Measurements from ENCODE around the gene VWA5B1.
A peak's percentile ranks its signal among the peaks of the same experiment; 100 is the strongest.

VWA5B1 gene

DNA sequence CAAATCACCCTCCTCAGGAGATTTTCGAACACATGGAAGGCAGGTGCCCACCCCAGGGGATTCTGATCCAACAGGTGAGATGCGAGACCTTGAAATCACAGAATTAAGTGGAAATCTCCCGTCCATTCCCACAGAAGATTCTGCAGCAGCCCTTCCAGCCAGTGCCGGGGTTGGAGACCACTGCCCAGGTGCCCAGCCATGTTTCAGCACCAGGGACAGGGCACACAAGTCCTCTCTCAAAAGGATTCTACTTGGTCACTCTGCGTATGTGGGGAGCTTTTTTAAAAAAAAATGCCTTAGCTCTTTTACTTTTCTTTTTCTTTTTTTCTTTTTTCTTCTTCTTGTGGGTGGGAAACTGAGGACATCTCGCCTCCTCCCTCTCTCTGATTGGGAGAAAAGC is 80.7 kb downstream of the VWA5B1 start:
- DNase-seq: no peak

DNA sequence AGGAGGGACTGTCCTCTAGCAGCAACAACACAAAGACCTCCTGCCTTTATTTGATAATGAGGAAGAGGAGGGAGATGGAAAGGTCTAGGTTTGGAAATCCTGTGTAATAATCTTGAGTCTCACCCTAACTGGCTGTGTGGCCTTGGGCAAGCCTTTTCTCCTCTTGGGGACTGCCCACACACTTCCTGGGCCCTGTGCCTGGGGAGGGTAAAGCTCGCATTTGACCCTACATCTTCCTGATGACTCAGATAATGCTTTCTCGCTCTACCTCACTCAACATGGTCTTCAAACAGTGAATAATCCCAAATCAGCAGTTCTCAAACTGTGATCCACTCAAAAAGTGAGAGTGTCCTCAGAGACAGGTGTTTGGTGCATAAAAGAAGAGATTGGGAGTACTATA is 81.2 kb downstream of the VWA5B1 start:
- no peak for DNase-seq

DNA sequence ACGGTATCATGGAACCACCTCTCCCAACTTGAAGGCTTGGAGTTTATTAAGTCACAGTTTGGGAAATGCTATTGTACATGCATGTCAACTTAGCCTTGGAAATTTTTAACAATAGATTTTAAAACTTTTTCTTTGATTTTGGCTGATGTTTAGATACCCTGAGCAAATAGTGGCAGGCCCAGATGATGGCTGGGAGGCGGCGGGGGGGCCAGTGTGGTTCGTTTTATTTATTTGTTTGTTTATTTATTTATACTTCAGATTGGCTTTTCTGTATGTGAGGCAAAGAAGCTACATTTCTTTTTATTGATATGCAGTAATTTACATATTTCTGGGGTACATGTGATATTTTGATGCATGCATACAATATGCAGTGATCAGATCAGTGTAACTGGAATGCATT is 82.0 kb downstream of the VWA5B1 start:
- no peak for DNase-seq

DNA sequence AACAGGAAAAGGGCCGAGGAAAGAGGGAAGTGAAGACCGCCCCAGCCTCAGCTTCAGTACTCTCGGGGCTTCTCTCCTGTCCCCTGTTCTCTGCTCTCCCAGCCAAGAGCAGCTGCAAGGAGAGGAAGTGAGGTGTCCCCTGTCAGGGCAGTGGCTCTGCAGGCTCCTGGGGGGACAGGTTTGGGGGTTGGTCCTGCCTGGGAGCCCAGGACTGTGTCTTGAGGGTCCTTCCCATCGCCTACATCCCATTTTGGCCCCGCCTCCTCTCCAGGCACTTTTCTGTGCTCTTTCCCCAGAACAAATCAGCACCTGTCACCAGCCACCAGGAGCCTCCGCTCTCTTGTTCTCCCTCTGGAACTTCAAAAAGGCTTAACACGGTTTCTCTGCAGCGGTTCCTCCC is 82.6 kb downstream of the VWA5B1 start:
- DNase-seq: no peak

DNA sequence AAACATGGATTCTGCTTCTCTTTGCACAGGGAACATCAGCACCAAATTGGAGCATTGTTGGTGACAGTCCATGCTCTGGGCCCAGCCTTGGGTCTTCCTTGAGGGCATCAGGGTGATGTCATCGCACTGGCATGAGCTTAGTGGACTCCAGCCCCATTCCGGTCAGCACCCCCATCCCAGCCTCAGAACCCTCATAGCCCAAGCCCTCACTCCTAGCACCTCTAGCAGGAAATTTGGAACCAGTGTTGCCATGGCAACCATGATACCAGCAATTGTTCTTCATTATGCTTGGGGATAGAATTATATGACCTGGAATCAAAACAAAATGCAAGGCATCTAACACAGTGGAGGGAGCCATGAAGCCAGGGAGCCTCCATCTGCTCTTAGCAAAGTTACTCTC is 83.1 kb downstream of the VWA5B1 start:
- no peak for DNase-seq

DNA sequence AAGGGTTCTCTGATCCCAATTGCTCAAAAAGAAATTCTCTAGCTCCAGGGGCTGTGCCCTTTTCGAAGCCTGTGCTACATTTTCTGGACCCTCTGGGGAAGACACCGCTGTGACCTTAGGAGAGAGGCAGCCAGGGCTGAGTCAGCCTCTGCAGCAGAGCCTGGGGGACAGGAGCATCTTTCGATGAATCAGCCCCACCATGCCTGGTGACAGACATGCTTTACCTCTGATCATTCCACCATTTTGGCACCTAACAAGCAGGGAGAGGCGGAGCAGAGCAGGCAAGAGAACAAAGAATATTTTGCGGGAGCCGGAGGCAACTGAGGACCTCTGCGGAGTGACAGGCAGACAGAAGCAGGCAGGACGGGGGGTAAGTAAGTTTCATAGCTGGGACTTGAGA is 84.9 kb downstream of the VWA5B1 start:
- DNase-seq: no peak

DNA sequence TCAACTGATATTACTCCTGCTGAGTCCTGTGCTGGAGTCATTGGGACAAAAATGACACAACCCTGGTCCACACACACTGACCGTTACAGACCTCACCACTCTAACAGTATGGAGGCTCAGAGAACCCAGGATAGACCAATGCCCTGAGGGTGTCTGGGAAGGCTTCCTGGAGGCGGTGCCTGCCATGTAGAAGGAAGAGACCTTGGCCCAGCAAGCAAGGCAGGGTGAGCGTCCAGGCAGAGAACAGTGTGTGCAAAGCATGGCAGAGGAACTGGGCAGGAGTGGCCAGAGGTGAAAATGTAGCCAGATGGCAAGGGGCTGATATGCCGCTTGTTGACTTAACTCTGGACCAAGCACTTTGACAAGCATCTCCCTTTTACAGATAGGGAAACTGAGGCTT is 85.5 kb downstream of the VWA5B1 start:
- no peak for DNase-seq

DNA sequence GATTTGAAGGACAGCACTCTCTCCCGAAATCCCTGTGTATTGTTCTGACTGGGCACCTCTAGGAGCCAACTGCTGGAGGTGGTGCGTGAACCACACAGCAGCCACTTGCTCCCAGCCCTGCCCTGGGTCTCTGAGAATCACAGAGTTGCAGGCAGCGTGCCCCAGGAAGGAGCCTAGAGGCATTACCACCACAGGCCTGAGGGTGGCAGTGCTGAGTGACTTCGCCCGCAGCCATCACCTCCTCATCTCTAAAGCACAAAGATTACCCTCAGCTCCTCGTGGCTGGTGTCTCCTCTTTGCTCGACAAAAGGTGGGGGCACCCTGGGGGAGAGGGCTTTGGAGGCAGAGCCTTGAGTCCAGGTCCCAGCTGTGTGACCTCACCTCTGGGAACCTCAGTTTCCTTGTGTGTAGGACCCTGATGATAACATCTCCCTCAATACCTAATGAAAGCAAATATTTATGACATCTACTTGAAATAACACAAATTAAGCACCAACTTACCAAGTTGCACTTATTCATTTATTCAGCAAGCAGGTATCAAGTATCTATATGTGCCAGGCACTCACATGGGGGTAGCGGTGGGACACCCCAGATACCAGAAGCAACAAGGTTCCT is 86.3 kb downstream of the VWA5B1 start:
- peak; percentile 75 for DNase-seq

DNA sequence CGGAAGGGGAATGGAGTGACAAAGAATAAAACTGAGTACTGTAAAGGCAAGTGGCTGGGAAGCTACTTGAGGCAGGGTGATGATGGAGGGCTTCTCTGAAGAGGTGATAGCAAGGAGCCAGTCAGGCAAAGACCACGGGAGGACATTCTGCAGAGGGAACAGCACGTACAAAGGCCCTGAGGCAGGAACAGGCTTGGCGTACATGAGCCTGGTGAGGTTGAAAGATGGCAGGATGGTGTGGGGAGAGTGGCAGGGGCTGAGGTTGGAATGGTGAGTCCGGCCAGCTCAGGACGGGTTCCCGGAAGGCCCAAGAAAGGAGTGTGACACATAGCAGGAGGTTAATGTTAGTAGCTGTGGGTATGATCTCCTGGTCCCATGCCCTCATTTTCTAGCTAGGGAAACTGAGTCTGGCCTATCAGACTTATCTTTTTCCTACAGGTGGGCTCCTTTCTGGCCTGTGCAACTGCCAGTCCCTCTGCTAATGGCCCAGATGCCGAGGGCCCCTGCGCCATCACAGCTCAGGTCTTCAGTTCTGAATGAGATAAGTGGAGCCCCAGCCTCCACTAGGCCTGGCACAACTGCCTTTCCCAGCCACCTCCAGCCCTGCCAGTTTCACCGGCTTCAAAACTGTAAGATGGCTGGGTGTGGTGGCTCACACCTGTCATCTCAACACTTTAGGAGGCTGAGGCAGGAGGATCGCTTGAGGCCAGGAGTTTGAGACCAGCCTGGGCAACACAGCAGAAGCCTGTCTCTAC is 87.0 kb downstream of the VWA5B1 start:
- DNase-seq: no peak

DNA sequence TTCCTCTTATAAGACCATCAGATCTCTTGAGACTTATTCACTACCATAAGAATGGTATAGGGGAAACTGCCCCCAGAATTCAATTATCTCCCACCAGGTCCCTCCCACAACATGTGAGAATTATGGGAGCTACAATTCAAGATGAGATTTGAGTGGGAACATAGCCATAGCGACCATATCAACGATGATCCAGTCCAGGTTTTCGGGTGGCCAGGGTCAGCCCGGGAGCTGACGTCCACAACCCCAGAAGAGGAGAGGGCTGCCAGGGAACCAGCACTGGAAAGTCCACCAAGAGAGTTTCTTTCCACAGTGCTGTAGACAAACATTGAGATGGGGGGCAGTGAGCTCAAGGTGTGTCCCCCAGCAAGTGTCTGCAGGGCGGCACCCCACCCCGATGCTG is 88.4 kb downstream of the VWA5B1 start:
- DNase-seq: no peak

DNA sequence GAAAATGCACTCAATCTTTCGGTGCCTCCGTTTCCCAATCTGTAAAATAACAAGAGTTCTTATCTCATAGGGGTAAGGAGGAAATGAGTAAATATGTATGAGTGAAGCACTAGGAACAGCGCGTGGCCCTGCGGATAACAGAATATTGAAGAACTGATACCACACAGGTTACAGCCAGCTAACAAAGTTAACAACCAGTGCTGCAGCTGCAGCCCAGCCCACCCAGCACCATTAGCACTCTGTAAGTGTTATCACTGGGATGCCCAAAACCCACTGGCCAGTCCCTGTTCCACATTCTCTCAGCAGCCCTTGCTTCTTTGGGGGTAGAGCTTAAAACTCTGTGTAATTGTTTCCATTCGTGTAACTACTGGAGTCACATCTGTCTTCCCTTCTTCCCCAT is 89.5 kb downstream of the VWA5B1 start:
- DNase-seq: no peak

DNA sequence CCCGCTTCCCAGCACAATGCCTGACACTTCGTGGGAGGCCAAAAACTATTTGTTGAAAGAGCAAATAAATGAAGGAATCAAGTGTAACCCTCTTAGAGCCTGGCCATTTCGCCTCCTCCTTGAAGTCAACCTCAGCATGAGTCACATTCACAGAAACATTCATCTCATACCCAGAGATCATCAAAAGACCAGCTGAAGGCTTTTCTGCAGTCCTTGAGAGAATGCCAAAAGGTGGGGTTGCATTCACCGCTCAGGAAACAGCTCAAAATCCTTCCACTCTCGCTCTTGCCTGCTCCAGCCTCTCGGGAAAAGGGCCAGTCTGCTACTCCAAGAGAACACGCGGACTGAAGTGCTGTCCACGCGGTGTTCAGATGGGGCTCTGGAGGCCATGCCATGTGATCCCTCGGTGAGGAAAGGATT is 90.0 kb downstream of the VWA5B1 start:
- no peak for DNase-seq

DNA sequence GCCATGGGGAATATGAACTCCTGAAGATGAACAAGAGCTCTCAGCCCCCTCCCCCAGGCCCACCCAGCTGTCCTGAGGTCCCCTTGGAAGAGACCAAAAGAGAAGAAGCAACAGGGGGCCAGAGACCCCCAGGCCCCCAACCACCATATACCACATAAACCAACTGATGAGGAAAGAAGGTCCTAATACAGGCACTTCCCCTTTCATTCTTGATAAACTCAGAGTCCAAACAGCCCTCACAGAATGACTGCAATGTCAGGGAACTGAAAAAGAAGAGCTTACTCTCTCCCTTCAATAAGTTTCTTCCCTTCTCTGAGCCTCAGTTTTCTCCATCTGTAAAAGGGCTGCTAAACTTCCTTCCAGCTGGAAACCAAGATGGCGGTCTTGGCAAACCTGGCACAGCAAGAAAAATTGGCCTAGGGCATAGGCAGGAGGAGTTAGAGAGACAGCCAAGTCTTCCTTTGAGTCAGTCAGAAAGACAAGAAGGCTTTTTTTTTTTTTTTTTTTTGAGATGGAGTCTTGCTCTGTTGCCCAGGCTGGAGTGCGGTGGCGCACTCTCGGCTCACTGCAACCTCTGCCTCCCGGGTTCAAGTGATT is 90.5 kb downstream of the VWA5B1 start:
- DNase-seq: no peak

DNA sequence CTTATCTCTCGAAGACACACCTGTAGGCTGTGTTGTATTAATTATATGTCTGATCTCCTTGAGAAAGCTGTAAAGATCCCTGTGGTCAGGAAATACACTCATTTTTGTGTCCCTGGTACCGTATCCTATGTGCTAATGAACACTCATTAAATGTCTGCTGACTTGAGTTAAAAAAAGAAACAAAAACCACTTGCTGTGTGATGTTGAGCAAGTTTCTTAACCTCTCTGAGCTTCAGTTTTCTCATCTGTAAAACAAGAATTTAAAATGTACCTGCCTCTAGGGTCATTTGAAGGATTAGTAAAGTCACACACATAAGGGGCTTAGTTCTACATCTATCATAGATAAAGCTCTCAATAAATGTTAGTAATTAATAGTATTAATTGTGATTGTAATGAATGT is 91.3 kb downstream of the VWA5B1 start:
- no peak for DNase-seq

DNA sequence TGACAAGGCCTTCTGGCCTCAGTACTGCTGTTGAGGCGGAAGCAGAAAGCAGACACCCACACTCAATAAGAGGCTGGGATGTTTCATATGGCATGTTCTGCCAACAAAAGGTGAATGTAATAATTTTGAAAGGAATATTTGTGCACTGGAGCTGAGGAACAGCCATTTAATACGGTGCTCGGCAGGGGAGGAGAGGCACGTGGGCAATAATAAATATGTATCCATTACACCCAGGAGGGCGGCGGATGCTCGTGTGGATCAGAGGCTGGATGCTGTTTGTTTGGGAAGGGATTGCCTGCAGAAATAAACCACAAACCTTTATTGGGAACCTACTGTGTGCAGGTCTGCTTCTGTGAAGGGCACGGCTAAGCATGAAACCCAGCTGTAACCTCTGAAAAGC is 92.0 kb downstream of the VWA5B1 start:
- no peak for DNase-seq

DNA sequence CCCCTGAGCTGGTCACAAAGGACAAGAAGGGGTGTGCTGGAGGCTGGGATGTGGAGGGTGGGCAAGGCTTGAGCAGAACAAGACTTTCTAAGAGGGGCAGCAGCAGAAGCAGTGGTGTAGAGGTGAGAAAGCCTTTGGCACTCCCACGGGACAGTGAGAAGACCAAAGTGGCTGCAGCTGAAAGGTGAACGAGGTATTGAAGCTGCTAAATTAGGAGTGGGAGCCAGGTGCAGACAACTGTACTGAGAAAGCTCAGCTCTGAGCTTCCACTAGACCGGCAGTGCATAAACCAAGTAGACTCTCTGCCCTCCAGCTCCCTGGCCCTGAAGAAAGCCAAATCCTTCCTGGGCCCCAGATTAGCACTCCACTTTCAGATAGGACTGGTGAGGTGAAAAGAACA is 93.0 kb downstream of the VWA5B1 start:
- DNase-seq: no peak

DNA sequence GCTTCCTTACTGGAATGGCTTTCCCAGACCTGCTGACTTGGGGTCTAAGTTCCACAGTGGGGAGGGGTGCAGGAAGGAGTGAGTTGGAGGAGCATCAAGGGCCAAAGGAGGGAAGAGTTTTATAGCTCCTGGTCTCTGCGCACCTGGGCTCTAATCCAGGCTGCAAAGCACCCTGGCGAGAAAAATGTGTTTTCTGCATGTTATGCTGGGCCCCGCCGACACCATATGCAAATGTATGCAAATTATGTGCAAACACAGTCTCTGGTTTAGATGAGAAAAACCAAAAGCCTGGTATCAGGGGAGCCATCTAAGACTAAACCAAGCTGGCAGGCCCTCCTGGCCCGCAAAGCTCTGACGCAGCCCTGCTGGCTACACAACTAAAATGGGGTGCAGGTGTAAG is 95.0 kb downstream of the VWA5B1 start:
- DNase-seq: no peak

DNA sequence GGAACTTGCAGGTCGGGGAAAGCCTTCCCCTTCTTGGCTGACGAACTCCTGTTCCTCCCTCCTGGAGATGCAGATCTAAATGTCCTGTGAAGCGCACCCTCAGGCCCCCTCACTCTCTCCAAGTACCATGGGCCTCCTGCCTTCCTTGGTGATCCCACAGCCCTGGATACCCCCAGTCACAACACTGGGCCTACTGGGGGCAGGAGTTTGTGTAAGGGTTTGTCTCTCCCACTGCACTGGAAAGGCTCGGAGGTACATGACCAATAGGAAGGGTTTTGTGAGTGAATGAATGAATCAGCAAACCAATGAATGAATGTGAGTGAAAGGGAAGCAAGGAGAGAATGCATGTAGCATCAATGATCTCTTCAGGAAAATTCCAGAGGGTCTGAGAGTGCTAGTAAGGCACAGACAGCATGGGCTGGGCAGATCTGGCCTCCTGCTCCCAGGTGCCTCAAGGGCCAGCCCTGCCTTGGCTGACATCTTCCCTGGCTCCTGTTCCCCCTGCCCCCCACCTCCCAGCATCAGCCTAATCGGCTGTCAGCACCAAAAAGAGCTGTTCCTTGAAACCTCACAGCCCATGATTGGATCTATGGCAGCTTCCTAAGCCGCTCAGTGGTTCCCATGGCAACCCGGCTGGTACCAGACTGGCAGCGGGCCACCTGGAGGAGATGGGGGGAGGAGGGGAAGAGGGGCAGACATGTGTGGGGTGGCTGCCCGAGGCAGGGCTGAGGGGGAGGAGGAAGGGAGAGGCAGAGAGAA is 95.8 kb downstream of the VWA5B1 start:
- no peak for DNase-seq

DNA sequence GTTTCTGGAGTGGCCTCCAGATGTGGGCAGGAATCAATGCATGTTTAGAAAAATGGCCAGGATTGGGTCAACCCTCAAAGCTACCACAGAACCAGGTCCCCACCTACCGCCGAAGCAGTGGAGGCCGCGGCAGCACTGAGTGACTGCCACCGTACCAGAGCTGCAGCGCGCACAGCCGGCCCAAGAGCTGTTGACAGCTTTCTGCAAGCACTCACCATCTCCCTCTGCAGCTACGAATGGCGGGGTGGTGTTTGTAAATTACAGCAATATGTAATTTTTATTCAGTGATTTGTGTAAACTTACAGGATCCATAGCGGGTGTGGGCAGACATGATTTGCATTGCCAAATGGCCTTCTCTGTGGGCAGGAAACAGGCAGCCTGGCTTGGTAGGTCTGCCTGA is 98.9 kb downstream of the VWA5B1 start:
- no peak for DNase-seq

DNA sequence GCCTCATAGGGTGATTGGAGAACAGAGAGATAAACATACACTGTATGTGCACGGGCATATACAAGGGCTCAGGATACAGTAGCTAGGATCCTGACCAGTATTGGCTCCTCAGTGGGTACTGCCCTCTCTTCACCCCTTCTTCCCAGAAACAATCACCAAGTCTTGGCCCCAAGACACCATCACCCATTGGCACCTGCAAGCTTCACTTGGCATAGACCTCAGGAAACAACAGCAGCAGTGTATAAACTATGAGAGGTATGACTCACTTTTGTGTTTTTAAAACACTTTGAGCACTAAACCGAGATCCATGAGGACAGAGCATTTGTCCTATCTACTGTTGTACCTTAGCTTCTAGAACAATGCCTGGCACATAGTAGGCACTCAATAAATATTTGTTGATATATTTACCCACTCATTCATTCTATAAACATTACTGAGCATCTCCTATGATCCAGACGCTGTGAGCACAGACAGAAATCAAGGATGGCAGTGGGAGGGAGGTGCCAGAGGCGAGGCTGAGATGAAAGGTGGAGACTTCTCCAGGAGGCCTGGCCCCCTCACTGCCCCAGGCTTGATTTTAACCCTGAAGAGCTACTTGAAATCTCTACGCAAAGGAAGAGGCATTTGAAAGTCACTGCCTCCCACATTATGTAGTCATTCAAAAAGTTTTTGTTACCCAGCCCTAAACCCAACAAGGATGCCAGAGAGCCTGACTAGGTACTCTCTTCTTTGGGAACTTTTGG is 100.1 kb downstream of the VWA5B1 start:
- DNase-seq: no peak

DNA sequence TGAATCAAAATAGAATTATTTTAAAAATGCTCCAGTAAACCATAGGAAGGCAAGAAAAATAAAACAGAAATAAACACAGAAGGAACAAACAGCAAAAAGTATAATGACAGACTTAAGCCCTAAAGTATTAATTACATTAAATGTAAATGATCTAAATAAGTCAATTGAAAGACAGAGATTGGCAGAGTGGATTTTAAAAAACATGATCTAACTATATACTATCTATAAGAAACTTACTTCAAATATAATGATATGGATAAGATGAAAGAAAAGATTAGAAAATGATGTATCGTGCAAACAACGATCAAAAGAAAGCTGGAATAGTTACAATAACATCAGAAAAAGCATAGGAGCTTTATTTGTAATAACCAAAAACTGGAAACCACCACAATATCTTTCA is 104.6 kb downstream of the VWA5B1 start:
- DNase-seq: no peak

DNA sequence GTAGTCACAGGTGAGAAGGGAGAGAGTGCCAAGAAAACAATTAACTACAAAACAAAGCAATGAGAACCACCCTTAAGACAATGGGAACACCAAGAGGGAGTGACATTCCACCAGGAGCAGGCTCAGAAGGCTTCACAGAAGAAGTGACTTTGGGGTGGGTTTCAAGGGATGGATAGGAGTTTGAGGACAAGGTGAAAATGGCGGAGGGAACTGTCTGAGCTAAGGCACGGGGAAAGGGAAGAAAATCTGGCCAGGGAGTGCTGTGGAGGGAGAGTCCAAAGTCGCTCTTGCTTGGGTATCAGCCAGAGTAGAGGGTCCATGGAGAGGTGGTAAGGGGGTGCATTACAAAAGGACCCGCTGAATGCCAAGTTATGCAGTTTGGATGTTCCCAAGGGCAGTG is 108.1 kb downstream of the VWA5B1 start:
- no peak for DNase-seq

DNA sequence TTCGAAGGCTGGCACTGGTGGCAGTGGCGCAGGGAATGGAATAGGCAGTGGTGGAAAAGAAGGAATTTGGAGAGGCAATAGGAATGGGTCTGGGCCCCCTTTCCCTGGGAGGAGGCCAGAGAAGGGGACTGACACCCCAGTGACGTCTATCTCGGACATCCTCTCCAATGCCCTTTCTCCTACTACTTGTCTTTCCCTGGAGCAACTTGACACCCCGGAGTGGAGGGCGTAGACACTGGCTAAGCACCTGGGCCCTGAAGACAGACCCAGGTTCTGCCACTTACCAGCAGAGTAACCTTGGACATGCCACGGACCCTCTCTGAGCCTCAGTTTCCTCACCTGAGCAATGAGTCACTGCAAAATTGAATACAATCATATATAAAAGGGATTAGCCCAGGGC is 108.5 kb downstream of the VWA5B1 start:
- DNase-seq: no peak

All from stimulated activated CD4-positive, alpha-beta T cell treated with anti-CD3 and anti-CD28 coated beads, Interleukin-15, amount 100 ng/mL, for 24 hours (primary cell).